ENCODE results near the gene CSF3.

GRCh38 chr17:40015005-40015997 lies at the start of gene CSF3:
- TF ChIP-seq CTCF (IDR thresholded peaks at IDR 0.05): no peak
- no peak for TF ChIP-seq POLR2A (IDR thresholded peaks at IDR 0.05)

Data from testis (tissue), 2 donors.